ENCODE data around the gene GATAD2B. TPM values are rescaled to one million over a fixed set of nuclear protein-coding genes. Genes with fewer than 3 reads are reported as not detected.
"Not testable (repeated sequence)": the region's sequence is repeated elsewhere in the genome, so short reads cannot be mapped to it uniquely, and the experiment has no call there.

Gene GATAD2B
- total and polyA plus RNA-seq, 5 experiments from 2014 or later: 4.4 to 120 (median 5.3) TPM

DNA sequence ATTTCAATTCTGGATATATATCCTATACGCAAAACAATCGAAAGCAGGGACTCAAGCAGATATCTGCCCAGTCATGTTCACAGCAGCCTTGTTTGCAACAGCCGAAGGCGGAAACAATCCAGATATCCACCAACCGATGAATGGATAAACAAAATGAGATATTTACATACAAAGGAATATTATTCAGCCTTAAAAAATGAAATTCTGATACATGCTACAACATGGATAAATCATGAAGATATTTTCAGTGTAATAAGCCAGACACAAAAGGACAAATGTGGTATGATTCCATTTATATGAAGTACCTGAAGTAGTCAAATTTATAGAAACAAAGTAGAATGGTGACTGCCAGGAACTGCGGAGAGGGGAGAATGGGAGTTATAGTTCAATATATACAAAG lies 15.6 kb downstream of the GATAD2B start:
- POLR2A ChIA-PET: no interaction called here
- Mint-ChIP-seq H3K4me3 (peak overlapping the region in 1 of 10 donors; percentile 24), H3K36me3 (peaks cover 4 to 53% (median 7%) of the 10 kb centered on the region in 3 donors), H3K9me3 (no peaks in the 10 kb centered on the region), H3K27ac (peak overlapping the region in 4 of 10 donors; percentile 5 to 37 (median 21)), H3K4me1 (peaks cover 18 to 60% (median 45%) of the 10 kb centered on the region in 4 donors), H3K27me3 (no peaks in the 10 kb centered on the region)
- DNase-seq (no peak), ATAC-seq (no peak)

DNA sequence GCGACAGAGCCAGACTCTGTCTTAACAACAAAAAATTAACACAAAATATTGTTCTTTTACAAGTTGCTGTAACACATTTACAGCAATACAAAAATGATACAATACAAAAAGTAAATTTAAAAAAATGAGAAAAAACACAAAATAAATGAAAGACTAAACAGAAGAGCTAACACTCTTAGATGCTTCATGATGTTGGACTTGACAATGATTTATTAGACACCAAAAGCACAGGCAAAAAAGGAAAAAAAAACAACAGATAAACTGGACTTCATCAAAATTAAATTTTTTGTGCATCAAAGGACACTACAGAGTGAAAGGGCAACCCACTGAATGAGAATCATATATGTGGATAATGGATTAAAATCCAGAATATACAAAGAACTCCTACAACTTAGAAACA lies 16.4 kb downstream of the GATAD2B start:
- H3K4me3 Mint-ChIP-seq: peak overlapping the region in 2 of 10 donors; percentile 4 to 22
- ATAC-seq: no peak
- no peaks in the 10 kb centered on the region for H3K27me3 Mint-ChIP-seq
- no peaks in the 10 kb centered on the region for H3K9me3 Mint-ChIP-seq
- peaks cover 4 to 50% (median 5%) of the 10 kb centered on the region in 3 donors for H3K36me3 Mint-ChIP-seq
- H3K4me1 Mint-ChIP-seq: peaks cover 18 to 56% (median 39%) of the 10 kb centered on the region in 4 donors
- peak overlapping the region in 8 of 10 donors; percentile 10 to 79 (median 68) for H3K27ac Mint-ChIP-seq
- DNase-seq: no peak
- POLR2A ChIA-PET: no interaction called here

DNA sequence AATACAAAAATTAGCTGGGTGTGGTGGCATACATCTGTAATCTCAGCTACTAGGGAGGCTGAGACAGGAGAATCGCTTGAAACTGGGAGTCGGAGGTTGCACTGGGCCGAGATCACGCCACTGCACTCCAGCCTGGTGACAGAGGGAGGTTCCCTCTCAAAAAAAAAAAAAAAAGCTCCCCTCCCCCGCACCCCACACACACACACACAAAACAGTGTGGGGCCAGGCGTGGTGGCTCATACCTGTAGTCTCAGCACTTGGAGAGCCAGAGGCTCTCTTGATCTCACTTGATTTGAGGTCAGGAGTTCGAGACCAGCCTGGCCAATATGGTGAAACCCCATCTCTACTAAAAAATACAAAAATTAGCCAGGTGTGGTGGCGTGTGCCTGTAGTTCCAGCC lies 16.9 kb downstream of the GATAD2B start:
- Mint-ChIP-seq H3K36me3 (peaks cover 4 to 50% (median 5%) of the 10 kb centered on the region in 3 donors), H3K27ac (peak overlapping the region in 7 of 10 donors; percentile 10 to 79 (median 66)), H3K4me3 (peak overlapping the region in 2 of 10 donors; percentile 10 to 22), H3K4me1 (peaks cover 15 to 55% (median 37%) of the 10 kb centered on the region in 4 donors)
- ATAC-seq, DNase-seq, H3K9me3 Mint-ChIP-seq, POLR2A ChIA-PET, H3K27me3 Mint-ChIP-seq: not testable (repeated sequence)

DNA sequence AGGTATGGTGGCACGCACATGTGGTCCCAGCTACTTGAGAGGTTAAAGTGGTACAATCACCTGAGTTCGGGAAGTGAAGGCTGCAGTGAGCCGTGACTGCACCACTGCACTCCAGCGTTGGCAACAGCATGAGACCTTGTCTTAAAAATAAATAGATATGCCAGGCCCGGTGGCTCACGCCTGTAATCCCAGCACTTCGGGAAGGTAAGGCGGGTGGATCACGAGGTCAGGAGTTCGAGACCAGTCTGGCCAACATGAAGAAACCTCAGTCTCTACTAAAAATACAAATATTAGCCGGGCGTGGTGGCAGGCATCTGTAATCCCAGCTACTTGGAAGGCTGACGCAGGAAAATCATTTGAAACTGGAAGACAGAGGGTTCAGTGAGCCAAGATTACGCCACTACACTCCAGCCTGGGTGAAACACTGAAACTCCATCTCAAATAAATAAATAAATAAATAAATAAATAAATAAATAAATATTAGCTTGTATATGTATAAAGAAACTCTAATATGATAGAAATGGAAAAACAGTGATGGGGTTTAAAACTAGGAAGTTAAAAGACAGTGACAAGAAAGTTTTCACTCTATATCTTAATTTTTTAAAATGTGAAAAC lies 18.8 kb downstream of the GATAD2B start:
- POLR2A ChIA-PET: no interaction called here
- ATAC-seq (no peak), DNase-seq (no peak)
- Mint-ChIP-seq H3K27me3 (no peaks in the 10 kb centered on the region), H3K4me3 (peak overlapping the region in 1 of 10 donors; percentile 26), H3K4me1 (peaks cover 12 to 61% (median 36%) of the 10 kb centered on the region in 4 donors), H3K27ac (peak overlapping the region in 8 of 10 donors; percentile 9 to 85 (median 38)), H3K36me3 (peaks cover 7 to 61% (median 9%) of the 10 kb centered on the region in 3 donors), H3K9me3 (no peaks in the 10 kb centered on the region)

DNA sequence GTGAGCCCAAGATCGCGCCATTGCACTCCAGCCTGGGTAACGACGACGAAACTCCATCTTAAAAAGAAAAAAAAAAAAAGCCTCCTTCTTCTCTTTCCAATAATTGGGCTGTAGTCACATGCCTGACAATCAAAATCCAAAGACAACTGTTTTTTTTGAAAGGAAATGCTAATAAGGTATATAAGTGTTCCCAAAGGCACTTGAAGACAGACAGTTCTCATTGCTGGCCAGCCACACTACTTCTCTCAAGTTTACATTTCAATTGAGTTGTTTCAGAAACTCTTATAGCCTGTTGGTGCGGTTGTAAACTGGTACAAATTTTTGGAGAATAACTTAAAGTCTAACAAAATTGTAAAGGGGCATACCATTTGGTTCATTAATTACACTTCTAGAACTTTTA lies 23.3 kb downstream of the GATAD2B start:
- no peak overlapping the region for H3K27ac Mint-ChIP-seq
- H3K36me3 Mint-ChIP-seq: peaks cover 3 to 65% (median 4%) of the 10 kb centered on the region in 3 donors
- ATAC-seq (no peak), DNase-seq (no peak)
- H3K4me3 Mint-ChIP-seq: no peak overlapping the region
- POLR2A ChIA-PET: no interaction called here
- no peaks in the 10 kb centered on the region for H3K9me3 Mint-ChIP-seq
- no peaks in the 10 kb centered on the region for H3K27me3 Mint-ChIP-seq
- H3K4me1 Mint-ChIP-seq: peaks cover 12 to 52% (median 32%) of the 10 kb centered on the region in 4 donors

DNA sequence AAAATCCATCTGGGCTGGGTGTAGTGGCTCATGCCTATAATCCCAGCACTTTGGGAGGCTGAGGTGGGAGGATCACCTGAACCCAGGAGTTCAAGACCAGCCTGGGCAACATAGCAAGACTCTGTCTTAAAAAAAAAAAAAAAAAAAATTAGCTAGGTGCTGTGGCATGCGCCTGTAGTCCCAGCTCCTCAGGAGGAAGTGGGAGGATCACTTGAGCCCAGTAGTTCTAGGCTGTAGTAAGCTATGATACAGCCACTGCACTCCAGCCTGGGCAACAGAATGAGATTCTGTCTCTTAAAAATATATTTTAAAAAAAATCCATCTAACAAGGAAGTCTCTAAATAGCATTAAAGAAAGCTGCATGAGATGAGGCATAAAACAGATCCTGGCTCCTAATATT lies 26.9 kb downstream of the GATAD2B start:
- peaks cover 8 to 44% (median 27%) of the 10 kb centered on the region in 4 donors for H3K4me1 Mint-ChIP-seq
- ATAC-seq: peak; percentile 30 to 39

DNA sequence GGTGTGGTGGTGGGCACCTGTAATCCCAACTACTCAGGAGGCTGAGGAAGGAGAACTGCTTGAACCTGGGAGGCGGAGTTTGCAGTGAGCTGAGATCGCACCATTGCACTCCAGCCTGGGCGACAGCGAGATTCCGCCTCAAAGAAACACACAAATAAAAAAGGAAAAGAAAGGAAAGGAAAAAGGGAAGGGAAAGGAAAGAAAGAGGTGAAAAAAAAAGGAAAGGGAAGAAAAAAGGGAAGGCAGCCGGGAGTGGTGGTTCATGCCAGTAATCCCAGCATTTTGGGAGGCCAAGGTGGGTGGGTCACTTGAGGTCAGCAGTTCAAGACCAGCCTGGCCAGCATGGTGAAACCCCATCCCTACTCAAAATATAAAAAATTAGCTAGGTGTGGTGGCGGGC lies 31.7 kb downstream of the GATAD2B start:
- not testable (repeated sequence) for H3K9me3 Mint-ChIP-seq, ATAC-seq, DNase-seq, H3K27me3 Mint-ChIP-seq
- H3K4me3 Mint-ChIP-seq: peak overlapping the region in 3 of 10 donors; percentile 24 to 29 (median 27)
- H3K4me1 Mint-ChIP-seq: peaks cover 13 to 56% (median 47%) of the 10 kb centered on the region in 4 donors
- POLR2A ChIA-PET: interaction anchor here (0.7 kb wide), 1 partner anchor 17 kb away, joined by 4 read pairs; no protein-coding TSS in a partner anchor
- H3K36me3 Mint-ChIP-seq: peaks cover 0 to 82% (median 13%) of the 10 kb centered on the region in 3 donors
- H3K27ac Mint-ChIP-seq: peak overlapping the region in 3 of 10 donors; percentile 37 to 64 (median 59)

More for the DNA sequence above, 26.9 kb downstream of the GATAD2B start:
- Mint-ChIP-seq H3K36me3 (peaks cover 3 to 75% (median 13%) of the 10 kb centered on the region in 3 donors), H3K27ac (peak overlapping the region in 6 of 10 donors; percentile 37 to 77 (median 58))
- POLR2A ChIA-PET: interaction anchor here (0.5 to 1.2 kb wide), 3 partner anchors 13 to 1348 kb away, joined by 3 to 4 read pairs (median 3); partner anchors contain the start of gene DENND4B
- not testable (repeated sequence) for DNase-seq, H3K4me3 Mint-ChIP-seq, H3K27me3 Mint-ChIP-seq, H3K9me3 Mint-ChIP-seq

DNA sequence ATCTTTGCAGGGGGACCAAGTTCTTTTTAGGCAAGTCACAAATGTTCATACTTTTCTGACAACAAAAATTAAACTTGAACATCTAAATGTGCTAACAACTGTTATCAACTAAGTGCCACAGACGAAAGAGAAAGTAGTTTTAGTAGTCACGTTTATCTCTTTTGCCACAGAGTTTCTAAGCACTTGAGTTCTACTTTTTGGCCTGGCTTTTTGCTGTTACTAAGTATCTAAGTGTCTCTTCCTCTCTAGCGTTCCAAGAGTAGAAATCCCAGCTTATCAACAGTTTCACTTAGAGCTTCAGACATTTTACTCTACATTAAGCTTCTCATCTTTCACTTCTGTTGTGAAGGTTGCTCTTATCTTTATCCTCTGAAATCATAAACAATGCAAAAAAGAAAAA lies 34.2 kb downstream of the GATAD2B start:
- H3K27me3 Mint-ChIP-seq: no peaks in the 10 kb centered on the region
- H3K4me1 Mint-ChIP-seq: peaks cover 13 to 57% (median 48%) of the 10 kb centered on the region in 4 donors
- peak overlapping the region in 9 of 10 donors; percentile 13 to 85 (median 50) for H3K27ac Mint-ChIP-seq
- DNase-seq (no peak), ATAC-seq (no peak)
- H3K9me3 Mint-ChIP-seq: no peaks in the 10 kb centered on the region
- peak overlapping the region in 8 of 10 donors; percentile 0 to 70 (median 43) for H3K4me3 Mint-ChIP-seq
- H3K36me3 Mint-ChIP-seq: peaks cover 0 to 71% (median 16%) of the 10 kb centered on the region in 3 donors
- POLR2A ChIA-PET: interaction anchor here (1.1 kb wide), 1 partner anchor 28 kb away, joined by 5 read pairs; no protein-coding TSS in a partner anchor

DNA sequence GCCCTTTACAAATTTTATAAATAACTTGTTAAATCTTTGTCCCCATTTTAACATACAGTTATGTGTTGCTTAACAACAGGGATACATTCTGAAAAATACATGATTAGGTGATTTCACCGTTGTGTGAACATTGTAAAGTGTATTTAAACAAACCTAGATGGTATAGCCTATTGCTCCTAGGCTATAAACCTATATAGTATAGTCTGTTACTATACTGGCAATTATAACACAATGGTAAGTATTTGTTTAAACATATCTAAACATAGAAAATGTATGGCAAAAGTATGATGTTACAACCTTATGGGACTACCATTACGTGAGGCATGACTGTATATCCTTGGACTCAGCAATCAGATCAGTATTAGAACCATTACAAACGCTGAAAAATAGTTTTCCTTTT lies 36.6 kb downstream of the GATAD2B start:
- Mint-ChIP-seq H3K27me3 (no peaks in the 10 kb centered on the region), H3K36me3 (peaks cover 0 to 53% (median 6%) of the 10 kb centered on the region in 3 donors), H3K9me3 (no peaks in the 10 kb centered on the region), H3K27ac (no peak overlapping the region), H3K4me1 (peaks cover 15 to 51% (median 44%) of the 10 kb centered on the region in 4 donors), H3K4me3 (no peak overlapping the region)
- no peak for DNase-seq
- no peak for ATAC-seq
- POLR2A ChIA-PET: no interaction called here

DNA sequence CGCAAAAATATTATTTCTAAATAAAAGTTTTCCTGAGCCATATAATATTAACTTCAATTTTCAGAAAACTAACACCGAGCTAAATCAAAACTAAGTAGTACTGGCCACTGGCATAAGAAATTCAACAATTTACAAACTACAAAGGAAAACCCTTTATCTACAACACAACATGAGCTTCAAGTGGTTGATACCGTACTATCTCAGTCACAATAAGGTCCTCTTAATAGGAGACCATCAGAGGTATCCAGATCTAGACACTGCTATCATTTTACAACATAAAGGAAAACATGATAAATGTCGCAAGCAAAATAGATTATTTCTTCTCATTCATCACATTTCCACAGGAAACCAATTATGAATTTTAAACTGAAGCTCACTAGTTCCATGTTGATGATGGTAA lies 39.5 kb downstream of the GATAD2B start:
- Mint-ChIP-seq H3K36me3 (peaks cover 0 to 33% (median 6%) of the 10 kb centered on the region in 3 donors), H3K4me3 (no peak overlapping the region), H3K27me3 (no peaks in the 10 kb centered on the region), H3K4me1 (peaks cover 10 to 44% (median 30%) of the 10 kb centered on the region in 4 donors), H3K27ac (no peak overlapping the region), H3K9me3 (no peaks in the 10 kb centered on the region)
- no peak for ATAC-seq
- POLR2A ChIA-PET: interaction anchor here (0.8 to 1.5 kb wide), 4 partner anchors 13 to 62 kb away, joined by 3 to 4 read pairs (median 3); no protein-coding TSS in a partner anchor
- no peak for DNase-seq

DNA sequence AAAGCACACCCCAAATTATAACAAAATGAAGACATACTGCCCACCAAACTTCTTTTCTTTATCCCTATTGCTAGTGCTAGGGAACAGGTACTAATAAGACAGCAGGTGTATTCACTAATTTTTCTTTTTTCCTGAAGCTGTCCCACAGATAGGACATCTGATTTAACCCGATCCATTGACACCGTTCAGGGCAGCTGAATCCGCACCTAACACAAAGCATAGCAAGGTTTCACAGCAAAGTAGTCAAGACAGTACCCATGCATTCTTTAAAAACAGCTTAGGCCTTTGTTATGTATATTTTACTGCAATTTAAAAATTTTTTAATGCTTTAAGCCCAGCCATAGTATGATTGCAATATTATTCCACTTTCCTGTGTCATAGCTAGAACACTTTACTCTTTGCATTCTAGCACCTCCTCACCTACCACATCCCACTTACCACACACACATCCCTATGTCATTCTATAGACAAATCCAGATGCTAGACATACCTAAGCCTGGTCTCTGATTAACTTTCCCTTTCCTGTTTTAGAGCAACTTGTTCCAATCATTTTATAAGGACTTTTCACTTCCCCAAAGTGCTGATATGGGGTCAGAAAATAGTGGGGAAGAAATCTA lies 40.4 kb downstream of the GATAD2B start:
- Mint-ChIP-seq H3K36me3 (peaks cover 0 to 26% (median 6%) of the 10 kb centered on the region in 3 donors), H3K4me1 (peaks cover 10 to 39% (median 28%) of the 10 kb centered on the region in 4 donors), H3K27ac (peak overlapping the region in 1 of 10 donors; percentile 1), H3K9me3 (no peaks in the 10 kb centered on the region), H3K4me3 (no peak overlapping the region), H3K27me3 (no peaks in the 10 kb centered on the region)
- POLR2A ChIA-PET: interaction anchor here (0.9 to 1.5 kb wide), 3 partner anchors 14 to 63 kb away, joined by 3 to 4 read pairs (median 3); no protein-coding TSS in a partner anchor
- ATAC-seq: no peak
- no peak for DNase-seq

DNA sequence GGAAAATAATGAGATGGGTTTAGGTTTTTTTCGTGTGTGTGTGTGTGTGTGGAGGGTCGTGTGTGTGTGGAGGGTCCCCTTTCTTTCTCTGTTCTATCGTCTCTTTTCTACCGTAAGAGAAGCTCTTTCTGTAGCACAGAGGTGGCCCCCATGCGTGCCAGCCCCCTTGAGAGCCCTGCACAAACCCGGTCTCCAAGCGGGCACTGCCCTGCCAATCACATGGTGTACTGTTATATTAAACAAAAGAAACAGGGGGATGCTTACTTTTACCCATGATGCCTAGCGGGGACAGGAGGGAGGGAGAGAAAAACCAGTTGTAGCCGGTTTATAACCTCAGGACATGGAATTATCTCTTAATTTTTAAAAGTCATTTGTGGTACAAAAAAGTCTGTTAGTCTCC lies 41.0 kb downstream of the GATAD2B start:
- peaks cover 8 to 36% (median 26%) of the 10 kb centered on the region in 4 donors for H3K4me1 Mint-ChIP-seq
- no peak overlapping the region for H3K4me3 Mint-ChIP-seq
- H3K36me3 Mint-ChIP-seq: peaks cover 0 to 21% (median 4%) of the 10 kb centered on the region in 3 donors
- H3K27ac Mint-ChIP-seq: no peak overlapping the region
- no peaks in the 10 kb centered on the region for H3K9me3 Mint-ChIP-seq
- peak in 1 of 2 donors; percentile 32 for ATAC-seq
- DNase-seq: no peak
- POLR2A ChIA-PET: interaction anchor here (0.6 to 1.3 kb wide), 3 partner anchors 41 to 98 kb away, joined by 3 to 5 read pairs (median 3); partner anchors contain the start of gene GATAD2B
- no peaks in the 10 kb centered on the region for H3K27me3 Mint-ChIP-seq
